Mucosa of rectum (tissue), 2 donors: ENCODE results near the gene CPEB4.

Experiments used
- H3K27ac ChIP-seq, 2 donors: one replicate each; pipeline ENCODE4 v1.7.0; 2013; ENCODE audit warnings: inconsistent platforms in 2 of 2, low read depth in 2 of 2, low read length in 2 of 2
- H3K27me3 ChIP-seq, 2 donors: one replicate each; pipeline ENCODE4 v1.7.0; 2013; ENCODE audit warnings: low read length in 2 of 2; ENCODE audit not compliant: control insufficient read depth in 2 of 2, insufficient read depth in 2 of 2
- H3K36me3 ChIP-seq, 2 donors: one replicate each; pipeline ENCODE4 v1.7.0; 2013; ENCODE audit warnings: low read length in 2 of 2; ENCODE audit not compliant: control insufficient read depth in 2 of 2, insufficient read depth in 2 of 2
- H3K4me1 ChIP-seq, 2 donors: one replicate each; pipeline ENCODE4 v1.7.0; 2013; ENCODE audit warnings: low read length in 2 of 2, mild to moderate bottlenecking in 1 of 2; ENCODE audit not compliant: control insufficient read depth in 2 of 2, insufficient read depth in 2 of 2
- H3K4me3 ChIP-seq, 2 donors: one replicate each; pipeline ENCODE4 v1.7.0; 2013; ENCODE audit warnings: low read length in 2 of 2
- H3K9ac ChIP-seq, 2 donors: one replicate each; pipeline ENCODE4 v1.7.0; 2013; ENCODE audit warnings: low read length in 2 of 2, low read depth in 1 of 2, mild to moderate bottlenecking in 1 of 2
- H3K9me3 ChIP-seq, 2 donors: one replicate each; pipeline ENCODE4 v1.7.0; 2013; ENCODE audit warnings: low read length in 2 of 2; ENCODE audit not compliant: control insufficient read depth in 2 of 2
- donor health status: healthy.
- donor health status: Normal muscosa, but diverticular disease.

Gene CPEB4

DNA sequence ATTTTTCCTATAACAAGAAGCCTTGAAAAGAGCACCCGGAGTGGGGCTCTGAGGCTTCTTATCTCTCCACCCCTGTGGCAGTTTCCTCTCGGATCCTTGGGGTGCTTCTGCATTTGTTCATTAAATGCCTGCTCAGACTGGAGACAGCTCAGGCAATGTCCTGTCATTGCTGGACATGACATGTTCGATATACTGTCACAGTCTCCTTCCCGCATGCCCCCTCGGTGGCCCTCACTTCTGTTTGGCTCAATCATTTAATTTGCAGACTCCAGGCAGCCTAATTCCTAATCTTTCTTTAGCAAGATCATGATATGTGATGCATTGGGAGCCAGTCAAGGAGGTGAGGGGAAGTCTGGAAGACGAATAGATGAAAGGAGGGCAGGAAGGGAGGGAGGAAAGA is 37.5 kb upstream of the CPEB4 start:
- Histone ChIP-seq H3K27me3 (no peaks in the 10 kb centered on the region), H3K9ac (no peak overlapping the region), H3K4me3 (no peak overlapping the region), H3K9me3 (no peaks in the 10 kb centered on the region), H3K4me1 (peaks cover 0 to 2% of the 10 kb centered on the region in 2 donors), H3K27ac (no peak overlapping the region), H3K36me3 (no peaks in the 10 kb centered on the region)

DNA sequence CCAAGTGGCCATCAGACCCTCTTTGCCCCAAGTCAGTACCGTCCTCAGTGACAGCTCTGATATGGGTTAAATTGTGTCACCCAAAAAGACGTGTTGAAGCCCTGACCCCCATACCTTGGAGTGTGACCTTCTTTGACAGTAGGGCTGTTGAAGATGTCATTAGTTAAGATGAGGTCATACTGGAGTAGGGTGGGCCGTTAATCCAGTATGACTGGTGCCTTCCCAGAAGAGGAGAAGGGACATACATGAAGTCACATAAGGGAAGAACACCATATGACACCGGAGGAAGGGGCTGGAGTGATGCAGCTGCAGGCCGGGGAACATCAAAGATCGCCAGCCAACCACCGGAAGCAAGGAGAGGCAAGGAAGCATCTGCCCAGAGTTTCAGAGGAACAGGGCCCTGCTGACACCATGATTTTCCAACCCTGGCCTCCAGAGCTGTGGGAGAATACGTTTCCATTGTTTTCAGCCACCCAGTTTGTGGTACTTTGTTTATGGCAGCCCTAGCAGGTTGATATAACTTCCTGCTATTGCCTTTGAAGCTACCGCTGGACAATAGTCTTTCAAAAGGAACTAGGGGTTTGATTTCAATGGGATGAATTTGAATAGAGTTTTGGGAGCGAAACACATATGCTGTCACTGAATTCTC is 36.4 kb upstream of the CPEB4 start:
- no peaks in the 10 kb centered on the region for H3K9me3 ChIP-seq
- H3K36me3 ChIP-seq, result no peaks in the 10 kb centered on the region
- H3K27ac ChIP-seq, result no peak overlapping the region
- peaks cover 0 to 2% of the 10 kb centered on the region in 2 donors for H3K4me1 ChIP-seq
- no peaks in the 10 kb centered on the region for H3K27me3 ChIP-seq
- no peak overlapping the region for H3K9ac ChIP-seq
- H3K4me3 ChIP-seq, result no peak overlapping the region

DNA sequence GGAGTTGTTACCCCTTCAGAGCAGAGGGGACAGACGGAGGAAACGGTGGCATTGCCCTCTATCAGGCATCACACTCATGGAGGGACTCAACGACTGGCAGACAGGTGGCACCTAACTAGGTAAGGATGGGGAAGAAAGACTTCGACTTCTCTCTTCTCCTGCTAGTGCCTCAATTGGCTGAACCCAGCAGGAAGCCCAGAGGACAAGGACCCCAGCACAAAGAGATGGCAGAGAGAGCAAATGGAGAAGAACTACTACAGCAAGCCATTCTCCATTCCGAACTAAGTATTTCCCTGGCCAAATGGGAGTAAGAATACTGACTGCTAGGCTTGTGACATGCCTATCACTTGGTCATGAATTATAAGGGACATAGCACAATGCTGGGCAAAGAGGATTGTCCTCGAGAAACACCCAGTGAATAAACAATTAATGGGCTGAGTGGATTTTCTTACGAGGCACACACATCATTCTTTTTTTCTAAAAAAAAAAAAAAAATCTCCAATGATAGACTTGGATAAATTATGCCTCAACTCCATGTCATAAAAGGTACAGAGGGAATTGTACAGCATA is 35.3 kb upstream of the CPEB4 start:
- Histone ChIP-seq H3K4me3 (no peak overlapping the region), H3K27me3 (no peaks in the 10 kb centered on the region), H3K27ac (no peak overlapping the region), H3K4me1 (peaks cover 0 to 2% of the 10 kb centered on the region in 2 donors), H3K36me3 (no peaks in the 10 kb centered on the region), H3K9me3 (no peaks in the 10 kb centered on the region), H3K9ac (no peak overlapping the region)

DNA sequence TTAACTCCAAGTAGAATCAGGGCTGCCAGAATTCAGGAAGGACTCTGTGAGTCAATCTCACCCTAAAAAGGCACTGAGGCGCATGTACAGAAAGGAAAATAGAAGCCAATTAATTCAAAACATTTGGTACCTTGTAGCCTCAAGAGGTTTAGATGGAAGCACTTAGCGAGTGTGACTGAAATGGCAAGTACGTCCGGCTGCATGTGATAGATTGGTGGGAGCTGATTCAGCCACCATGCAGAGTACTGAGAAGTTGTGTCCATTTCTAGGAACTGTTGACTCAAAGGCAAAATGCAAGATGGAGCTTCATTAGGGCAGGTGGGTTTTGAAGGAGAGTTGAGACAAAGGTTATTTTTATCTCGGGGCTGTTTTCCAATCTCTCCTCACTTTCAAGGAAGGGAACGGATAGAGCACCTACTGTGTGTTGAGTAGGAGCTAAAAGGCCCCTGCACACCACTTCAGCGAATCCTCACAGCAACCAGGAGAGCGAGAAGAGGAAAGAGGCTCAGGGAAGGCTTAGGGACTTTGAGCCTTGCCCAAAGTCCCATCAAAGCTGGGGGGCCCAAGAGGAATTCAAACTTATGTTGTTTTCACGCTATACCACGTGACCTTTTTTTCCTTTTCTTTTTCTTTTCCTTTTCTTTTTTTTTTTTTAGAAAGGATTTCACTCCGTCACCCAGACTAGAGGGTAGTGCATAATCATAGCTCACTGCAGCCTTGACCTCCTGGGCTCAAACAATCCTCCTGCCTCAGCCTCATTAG is 34.6 kb upstream of the CPEB4 start:
- H3K4me1 ChIP-seq, result peaks cover 0 to 6% of the 10 kb centered on the region in 2 donors
- no peak overlapping the region for H3K4me3 ChIP-seq
- no peaks in the 10 kb centered on the region for H3K36me3 ChIP-seq
- no peaks in the 10 kb centered on the region for H3K9me3 ChIP-seq
- no peak overlapping the region for H3K9ac ChIP-seq
- no peaks in the 10 kb centered on the region for H3K27me3 ChIP-seq
- H3K27ac ChIP-seq, result no peak overlapping the region

DNA sequence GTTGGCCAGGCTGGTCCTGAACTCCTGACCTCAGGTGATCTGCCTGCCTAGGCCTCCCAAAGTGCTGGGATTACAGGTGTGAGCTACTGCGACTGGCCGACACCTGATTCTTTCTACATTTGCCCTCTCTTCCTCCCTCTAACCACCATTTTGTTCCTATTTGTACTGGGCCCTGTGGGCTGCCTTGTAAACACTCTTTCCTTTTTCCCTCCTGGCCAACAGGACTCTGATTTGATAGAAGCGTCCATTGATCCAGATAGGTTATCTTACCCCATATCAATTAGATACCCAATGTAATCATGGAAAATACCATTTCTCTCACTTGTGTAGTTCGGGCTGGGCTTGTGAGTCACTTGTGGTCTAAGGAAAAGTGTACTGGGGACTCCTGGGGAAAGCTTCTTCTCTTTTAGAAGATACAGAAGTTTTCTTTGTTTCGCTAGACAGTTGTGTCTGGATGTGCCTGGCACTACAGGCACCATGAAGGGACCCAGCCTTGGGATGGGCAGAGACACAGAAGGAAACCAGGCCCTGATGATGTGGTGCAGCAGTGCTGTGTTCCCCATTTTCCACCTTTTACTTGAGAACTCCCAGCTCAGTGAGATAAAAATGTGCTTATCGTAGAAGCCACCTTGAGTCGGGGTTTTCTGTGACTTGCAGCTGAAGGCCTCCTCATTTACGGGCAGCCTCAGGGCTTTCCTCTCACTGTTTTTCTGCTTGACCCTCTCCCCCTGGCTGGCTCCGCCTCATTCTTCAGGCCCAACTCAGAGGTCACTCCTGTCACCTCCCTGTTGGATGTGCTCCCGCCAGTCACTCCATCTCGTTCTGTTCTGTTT is 32.8 kb upstream of the CPEB4 start:
- H3K9me3 ChIP-seq, result no peaks in the 10 kb centered on the region
- no peak overlapping the region for H3K27ac ChIP-seq
- no peak overlapping the region for H3K4me3 ChIP-seq
- H3K9ac ChIP-seq, result no peak overlapping the region
- peaks cover 6 to 9% of the 10 kb centered on the region in 2 donors for H3K4me1 ChIP-seq
- H3K36me3 ChIP-seq, result no peaks in the 10 kb centered on the region
- H3K27me3 ChIP-seq, result no peaks in the 10 kb centered on the region

DNA sequence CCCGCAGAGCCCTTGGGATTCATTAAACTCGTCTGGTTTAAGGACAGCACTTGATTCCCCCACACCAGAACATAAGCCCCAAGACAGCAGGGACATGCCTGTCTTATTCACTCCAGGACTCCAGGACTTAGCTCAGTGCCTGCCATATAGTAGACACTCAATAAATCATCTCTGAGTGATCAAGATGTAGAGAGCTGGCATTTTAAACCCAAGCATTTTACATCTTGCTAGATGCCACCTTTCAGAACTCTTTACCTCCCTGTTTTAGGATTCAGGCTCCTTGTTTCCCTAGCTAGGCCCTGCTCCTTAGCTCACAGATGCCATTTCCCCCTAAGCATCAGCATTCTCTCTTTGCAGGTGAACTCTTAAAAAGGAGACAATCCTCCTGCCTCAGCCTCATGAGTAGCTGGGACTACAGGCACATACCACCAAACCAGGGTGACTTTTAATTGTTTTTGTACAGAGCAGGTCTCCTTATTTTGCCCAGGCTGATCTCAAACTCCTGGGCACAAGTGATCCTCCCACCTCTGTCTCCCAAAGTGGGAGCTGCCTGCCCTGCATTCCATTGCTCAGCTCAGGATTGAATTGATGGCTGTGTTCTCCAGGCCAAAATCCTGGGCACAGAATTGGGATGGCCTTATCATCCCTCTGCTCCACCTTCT is 32.0 kb upstream of the CPEB4 start:
- H3K4me3 ChIP-seq, result no peak overlapping the region
- peaks cover 6 to 9% of the 10 kb centered on the region in 2 donors for H3K4me1 ChIP-seq
- H3K36me3 ChIP-seq, result no peaks in the 10 kb centered on the region
- H3K27ac ChIP-seq, result no peak overlapping the region
- H3K9me3 ChIP-seq, result no peaks in the 10 kb centered on the region
- no peaks in the 10 kb centered on the region for H3K27me3 ChIP-seq
- no peak overlapping the region for H3K9ac ChIP-seq

DNA sequence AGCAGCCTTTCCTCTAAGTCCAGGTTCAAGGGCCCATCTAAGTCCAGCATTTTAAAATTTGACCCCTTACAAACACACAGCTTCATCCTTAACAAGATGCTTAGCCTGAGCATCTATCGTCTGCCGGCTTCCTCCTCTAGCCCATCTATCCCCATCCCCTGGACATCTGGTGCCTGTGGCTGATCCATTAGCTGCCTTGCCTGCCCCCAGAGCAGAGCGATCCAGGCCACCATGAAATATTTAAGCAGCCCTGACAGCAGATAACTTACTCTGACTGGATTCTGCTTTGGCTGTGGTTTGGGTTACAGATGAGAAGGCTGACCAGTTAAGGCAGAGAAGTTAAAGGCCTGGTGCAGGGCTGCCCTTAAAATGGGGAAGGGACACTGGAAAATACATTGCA is 30.9 kb upstream of the CPEB4 start:
- Histone ChIP-seq H3K27me3 (no peaks in the 10 kb centered on the region), H3K36me3 (no peaks in the 10 kb centered on the region), H3K27ac (no peak overlapping the region), H3K9ac (no peak overlapping the region), H3K4me1 (peaks cover 6 to 7% of the 10 kb centered on the region in 2 donors), H3K4me3 (no peak overlapping the region), H3K9me3 (no peaks in the 10 kb centered on the region)

DNA sequence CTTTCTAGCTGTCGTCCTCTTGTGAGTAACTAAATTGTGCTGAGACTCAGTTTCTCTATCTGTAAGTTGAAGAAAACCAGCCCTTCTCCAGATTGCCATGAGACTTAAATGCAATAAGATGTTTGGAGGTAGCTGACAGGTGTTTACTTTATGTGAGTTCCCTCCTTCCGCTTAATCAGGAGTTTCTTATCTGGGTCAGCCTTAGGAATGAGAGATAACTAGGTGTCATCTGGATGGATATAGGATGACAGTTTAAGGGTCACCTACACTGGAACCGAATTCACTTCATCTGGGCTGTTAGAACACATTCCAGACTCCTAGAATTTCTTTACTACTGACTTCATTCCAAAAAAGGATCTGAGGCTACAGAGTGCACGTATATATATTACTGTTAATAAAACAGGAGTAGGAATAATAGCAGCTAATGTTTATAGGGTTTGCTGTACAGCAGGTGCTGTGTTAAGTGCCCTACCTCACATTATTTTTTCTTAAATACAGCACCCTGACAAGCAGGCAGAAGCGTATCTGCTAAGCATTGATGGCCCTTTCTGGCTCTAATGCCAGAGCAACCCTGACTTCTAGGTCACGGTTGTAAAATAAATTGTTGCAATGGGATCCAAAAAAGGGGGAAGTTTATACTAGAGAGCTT is 30.0 kb upstream of the CPEB4 start:
- Histone ChIP-seq H3K4me1 (peaks cover 6 to 7% of the 10 kb centered on the region in 2 donors), H3K4me3 (no peak overlapping the region), H3K9me3 (no peaks in the 10 kb centered on the region), H3K27me3 (no peaks in the 10 kb centered on the region), H3K9ac (no peak overlapping the region), H3K27ac (no peak overlapping the region), H3K36me3 (no peaks in the 10 kb centered on the region)

DNA sequence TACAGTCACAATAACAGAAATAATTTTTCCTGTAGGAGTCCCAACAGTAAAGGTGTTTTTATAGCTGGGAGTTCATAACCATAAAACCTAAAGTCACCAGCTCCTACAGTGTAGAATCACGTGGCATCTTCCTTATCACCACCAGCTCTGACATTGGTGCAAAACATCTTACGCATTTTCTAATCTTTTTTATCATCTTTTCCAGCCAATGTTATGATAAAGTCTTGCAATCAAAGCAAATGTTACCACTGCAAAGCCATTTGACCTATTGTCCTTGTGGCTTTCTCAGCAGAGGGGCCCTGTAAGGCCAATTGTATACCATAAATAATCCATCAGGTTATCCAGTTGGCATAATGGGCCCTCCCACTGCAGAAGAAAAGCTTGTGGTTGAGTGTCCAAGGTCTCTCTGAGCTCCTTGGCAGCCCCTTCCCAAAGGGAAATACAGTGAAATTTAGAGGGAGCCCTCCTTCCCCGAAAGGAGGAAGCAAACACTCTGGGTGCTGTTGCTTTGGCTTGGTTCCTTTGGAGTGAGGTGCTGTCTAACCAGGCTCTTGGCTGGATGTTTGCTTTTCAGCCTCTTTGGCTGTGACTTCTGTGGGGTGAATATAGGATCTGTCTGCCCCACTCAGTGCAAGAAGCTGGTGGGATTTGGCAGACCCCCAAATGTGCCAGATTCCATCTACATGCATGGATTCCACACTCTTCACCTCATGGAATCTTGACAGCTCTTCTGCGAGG is 29.3 kb upstream of the CPEB4 start:
- H3K4me1 ChIP-seq, result peaks cover 6 to 7% of the 10 kb centered on the region in 2 donors
- no peaks in the 10 kb centered on the region for H3K36me3 ChIP-seq
- H3K27me3 ChIP-seq, result no peaks in the 10 kb centered on the region
- no peaks in the 10 kb centered on the region for H3K9me3 ChIP-seq
- H3K9ac ChIP-seq, result no peak overlapping the region
- peak overlapping the region; percentile 17 to 36 for H3K27ac ChIP-seq
- no peak overlapping the region for H3K4me3 ChIP-seq
